Effector CD4-positive, alpha-beta T cell (primary cell): ENCODE data around the gene SBDS.
"Not testable (repeated sequence)": the region's sequence is repeated elsewhere in the genome, so short reads cannot be mapped to it uniquely, and the experiment has no call there.

ENCODE experiments used
- DNase-seq: peaks from one replicate; pipeline ENCODE4 v3.0.0-alpha.2; 2020

The SBDS gene

GRCh38 chr7:66994691-66995049, 716 bp downstream of the SBDS start:
- peak; percentile 32 for DNase-seq

- not testable (repeated sequence) for DNase-seq
These were observed 1.3 kb downstream of the SBDS start for GRCh38 chr7:66994051-66994450.

- DNase-seq, result not testable (repeated sequence)
These were observed 5.8 kb downstream of the SBDS start for GRCh38 chr7:66989552-66989951.

- DNase-seq, result not testable (repeated sequence)
These were observed 15.1 kb downstream of the SBDS start for GRCh38 chr7:66980336-66980735.

GRCh38 chr7:66979013-66979412, 16.4 kb downstream of the SBDS start:
- not testable (repeated sequence) for DNase-seq

GRCh38 chr7:66978312-66978711, 17.1 kb downstream of the SBDS start:
- not testable (repeated sequence) for DNase-seq

GRCh38 chr7:66974986-66975590, 20.3 kb downstream of the SBDS start:
- no peak for DNase-seq

GRCh38 chr7:66970310-66970709, 25.1 kb downstream of the SBDS start:
- no peak for DNase-seq

- not testable (repeated sequence) for DNase-seq
These were observed 26.4 kb downstream of the SBDS start for GRCh38 chr7:66969001-66969400.

- no peak for DNase-seq
These were observed 28.4 kb downstream of the SBDS start for GRCh38 chr7:66967029-66967428.

- no peak for DNase-seq
These were observed 31.0 kb downstream of the SBDS start for GRCh38 chr7:66964411-66964810.

- no peak for DNase-seq
These were observed 34.3 kb downstream of the SBDS start for GRCh38 chr7:66961096-66961495.

GRCh38 chr7:66960192-66960591, 35.2 kb downstream of the SBDS start:
- DNase-seq, result no peak

GRCh38 chr7:66958538-66959350, 36.6 kb downstream of the SBDS start:
- no peak for DNase-seq

- no peak for DNase-seq
These were observed 37.6 kb downstream of the SBDS start for GRCh38 chr7:66957595-66958290.

GRCh38 chr7:66953044-66953427, 42.4 kb downstream of the SBDS start:
- DNase-seq, result no peak

- DNase-seq, result no peak
These were observed 42.9 kb downstream of the SBDS start for GRCh38 chr7:66952343-66953043.

GRCh38 chr7:66950763-66951162, 44.6 kb downstream of the SBDS start:
- no peak for DNase-seq

GRCh38 chr7:66950311-66950710, 45.1 kb downstream of the SBDS start:
- no peak for DNase-seq

- DNase-seq, result no peak
These were observed 46.8 kb downstream of the SBDS start for GRCh38 chr7:66948480-66949109.

GRCh38 chr7:66946545-66946944, 48.8 kb downstream of the SBDS start:
- no peak for DNase-seq

- DNase-seq, result no peak
These were observed 56.1 kb downstream of the SBDS start for GRCh38 chr7:66939325-66939724.

GRCh38 chr7:66937940-66938339, 57.4 kb downstream of the SBDS start:
- no peak for DNase-seq
